HG03066 (cell line): ENCODE results near the gene NR2F2.

Experiments
- ATAC-seq: cut with Tn5 transposase; IDR thresholded peaks from one replicate; pipeline ENCODE4 v1.9.1; 2021; ENCODE audit warnings: low read depth; ENCODE audit not compliant: unreplicated experiment

Gene NR2F2

DNA sequence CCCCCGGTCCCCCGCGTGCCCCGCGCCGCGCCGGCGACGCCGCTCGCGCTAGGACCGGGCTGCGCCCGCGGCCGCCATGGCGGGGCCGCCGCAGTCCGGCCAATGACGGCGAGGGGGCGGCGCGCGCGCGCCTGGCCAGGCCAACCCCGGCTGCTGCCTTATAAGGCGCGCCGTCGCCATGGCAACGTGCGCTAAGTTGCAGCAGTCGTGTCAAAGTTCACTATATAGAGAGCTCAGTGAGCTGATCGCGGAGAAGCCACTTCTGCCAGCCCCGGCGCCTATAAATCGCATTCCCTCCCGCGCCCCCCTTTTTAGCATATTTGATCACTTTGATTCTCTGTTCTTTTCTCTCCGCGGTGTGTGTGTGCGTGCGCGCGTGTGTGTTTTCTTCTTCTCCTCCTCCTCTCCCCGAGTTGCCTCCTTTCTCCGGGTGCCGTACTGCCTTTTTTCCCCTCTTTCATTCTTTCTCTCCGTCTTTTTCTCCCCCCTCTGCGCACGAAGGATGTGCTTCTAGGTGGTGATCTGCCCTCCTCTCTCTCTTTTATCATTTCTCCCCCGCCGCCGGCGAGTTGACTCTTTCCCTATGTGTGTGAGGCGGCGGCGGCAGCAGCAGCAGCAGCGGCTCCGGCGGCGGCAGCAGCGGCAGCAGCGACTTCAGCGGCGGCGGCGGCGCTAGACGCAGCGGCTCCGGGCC lies at the start of gene NR2F2:
NR2F2 (plus strand) TSS at position 251 of the 694 bp plus-strand sequence. CDS start 1,406 bp downstream, outside the sequence.
- peak; percentile 50 for ATAC-seq

DNA sequence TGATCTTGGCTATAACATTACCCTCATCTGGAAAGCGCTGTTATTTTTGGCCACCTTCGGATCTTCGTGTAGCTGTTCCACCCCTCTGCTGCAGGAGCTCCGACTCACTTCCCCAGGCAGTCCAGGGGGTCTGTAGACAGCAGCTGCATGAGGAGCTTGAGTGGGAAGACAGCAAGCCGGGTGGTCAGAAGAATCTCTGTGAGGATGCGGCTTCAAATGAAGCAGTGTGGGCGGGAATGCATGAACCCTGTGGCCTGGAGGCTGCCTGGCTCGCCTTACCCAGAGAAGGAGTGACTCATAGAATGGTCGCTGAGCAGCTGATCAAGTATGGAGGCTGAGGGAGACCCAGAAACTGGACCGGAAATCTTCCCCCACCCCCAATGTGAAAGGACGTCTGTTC lies 45.2 kb upstream of the NR2F2 start:
- ATAC-seq = no peak

DNA sequence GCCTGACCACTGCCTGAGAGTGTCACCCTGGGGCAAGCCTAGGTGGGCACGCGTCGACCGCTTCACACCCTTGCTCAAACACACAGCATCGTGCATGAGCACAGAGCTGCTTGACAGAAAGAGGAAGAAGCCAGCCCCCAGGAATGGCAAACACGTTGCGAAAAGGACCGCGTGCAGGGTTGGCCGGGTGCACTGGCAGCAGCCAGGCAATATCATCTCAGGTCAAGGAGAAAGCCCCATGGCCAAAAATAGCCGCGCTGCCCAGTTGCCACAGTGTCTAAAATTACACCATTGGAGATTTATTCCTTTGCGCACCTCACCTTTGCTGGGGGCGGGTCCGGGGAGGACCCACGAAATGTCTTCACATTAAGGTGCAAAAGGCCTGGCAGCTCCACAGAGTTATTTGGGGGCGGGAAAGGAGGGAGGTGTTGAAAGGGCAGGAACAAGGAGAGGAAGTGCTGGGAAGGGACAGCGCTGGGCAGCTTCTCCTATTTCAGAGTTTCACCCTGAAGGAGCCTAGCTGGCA lies 44.7 kb upstream of the NR2F2 start:
- ATAC-seq = no peak

DNA sequence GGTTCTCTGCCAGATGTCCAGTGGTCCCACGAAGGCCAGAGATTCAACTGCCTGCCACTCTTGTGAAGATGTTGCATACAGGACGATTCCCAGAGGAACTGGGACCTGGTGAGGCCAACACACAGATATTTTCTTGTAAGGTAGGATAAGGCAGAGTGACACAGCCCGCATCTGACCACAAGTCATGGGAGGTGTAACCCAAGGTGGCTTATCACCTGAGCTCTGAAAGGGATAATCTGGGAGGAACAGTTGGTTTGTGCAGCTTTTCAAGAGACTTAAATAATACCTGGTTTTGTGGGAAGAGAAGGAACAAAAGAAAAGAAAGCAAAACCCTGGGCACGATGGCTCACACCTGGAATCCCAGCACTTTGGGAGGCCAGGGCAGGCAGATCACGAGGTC lies 39.8 kb upstream of the NR2F2 start:
- ATAC-seq = no peak

DNA sequence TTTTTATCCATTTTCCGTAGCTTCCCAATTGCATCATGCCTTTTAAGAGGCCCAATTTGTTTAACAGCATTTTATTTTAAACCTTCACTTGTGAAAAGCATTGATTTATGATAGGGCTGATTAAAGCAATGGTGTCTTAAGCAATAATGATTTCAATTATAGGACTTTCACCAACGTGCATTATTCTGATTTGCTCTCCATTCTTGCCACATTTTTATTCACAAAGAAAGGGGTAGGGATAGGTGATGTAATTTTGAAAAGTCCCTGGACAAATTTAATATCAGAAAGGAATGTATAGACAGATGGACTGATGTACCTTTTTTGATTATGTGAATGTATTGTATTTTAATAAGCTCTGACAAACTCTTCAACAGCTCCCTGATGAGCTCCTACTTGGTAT lies 37.9 kb upstream of the NR2F2 start:
- ATAC-seq = no peak

DNA sequence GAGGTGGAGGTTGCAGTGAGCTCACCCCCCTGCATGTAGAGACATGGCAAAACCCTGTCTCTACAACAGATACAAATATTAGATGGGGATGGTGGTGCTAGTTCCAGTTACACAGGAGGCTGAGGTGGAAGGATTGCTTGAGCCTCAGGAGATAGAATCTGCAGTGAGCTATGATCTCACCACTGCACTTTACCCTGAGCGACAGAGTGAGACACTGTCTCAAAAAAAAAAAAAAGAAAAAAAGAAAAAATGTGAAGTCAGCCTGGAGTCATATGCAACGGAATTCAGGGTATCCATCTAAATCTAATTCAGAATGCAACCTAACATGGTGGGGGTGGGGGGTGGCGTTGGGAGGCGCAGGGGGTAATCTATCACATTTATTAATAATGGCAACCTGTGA lies 37.1 kb upstream of the NR2F2 start:
- ATAC-seq = no peak

DNA sequence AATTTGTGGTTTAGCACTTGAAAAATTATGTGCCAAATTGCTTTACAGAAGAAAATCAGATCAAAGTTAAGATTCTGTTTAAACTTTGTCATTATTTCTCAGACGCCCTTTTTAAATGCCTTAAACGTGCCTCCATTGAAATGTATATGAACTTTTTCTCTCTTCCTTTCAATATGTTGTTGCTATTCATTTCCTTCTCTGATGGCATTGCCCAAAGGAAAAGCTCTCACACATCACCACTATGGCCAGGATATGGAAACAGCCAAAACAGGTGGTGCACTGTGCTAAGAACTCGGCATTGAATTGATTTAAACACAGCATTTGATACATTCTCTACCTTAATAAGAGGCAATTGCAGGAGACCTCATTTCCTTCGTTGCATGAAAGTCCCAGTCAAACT lies 35.7 kb upstream of the NR2F2 start:
- no peak for ATAC-seq

DNA sequence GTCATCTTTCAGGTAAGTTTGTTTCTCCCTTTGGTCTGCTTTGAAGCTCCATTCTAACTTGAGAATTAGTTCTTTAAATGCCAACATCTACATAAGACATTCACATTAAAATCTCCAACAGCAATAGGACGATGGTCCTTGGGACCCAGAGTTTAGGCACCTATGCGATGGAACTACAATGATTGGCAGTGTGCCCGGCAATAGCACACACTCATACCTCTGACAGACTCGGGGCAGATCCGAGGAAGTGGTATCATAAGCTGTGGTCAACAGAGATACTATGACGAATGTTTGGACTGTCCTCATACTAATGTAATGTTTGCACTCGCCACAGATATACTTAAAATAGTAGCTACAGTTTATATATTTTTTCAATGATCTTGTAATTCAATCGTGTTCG lies 34.2 kb upstream of the NR2F2 start:
- no peak for ATAC-seq

DNA sequence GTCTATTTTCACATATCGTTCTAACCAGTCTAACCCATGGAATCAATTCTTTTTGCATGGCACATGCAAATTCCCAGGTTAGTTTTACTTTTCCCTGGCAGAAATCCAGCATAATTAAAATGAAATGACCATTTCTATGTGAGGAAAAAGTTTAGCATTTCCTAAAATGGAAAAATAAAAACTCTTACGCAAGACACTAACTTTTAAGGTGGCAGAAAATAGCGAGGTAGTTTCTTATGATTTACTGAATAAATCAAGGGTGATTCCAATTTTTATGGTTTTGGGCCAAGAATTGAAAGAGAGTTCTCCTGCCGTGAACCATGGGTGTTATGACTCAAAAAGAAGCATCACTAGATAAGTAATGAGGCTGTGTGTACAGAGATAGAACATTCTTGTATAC lies 32.7 kb upstream of the NR2F2 start:
- ATAC-seq = no peak

DNA sequence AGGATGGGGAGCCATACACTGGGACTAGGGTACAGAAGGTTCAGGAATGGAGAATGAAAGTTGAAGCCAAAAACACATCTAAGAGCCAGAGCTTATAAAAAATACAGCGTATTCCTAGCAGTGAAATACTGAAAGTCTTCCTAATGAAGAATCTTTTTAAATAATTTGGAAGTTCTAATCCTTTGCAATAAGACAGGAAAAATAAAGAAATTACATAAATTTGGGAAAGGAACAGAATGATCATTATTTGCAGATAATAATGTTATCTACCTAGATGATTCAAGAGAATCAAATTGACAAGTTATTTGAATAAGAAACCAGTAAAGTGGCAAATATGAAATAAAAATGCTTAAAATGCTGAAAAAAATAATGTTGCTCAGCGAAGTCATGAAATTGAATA lies 32.3 kb upstream of the NR2F2 start:
- ATAC-seq = no peak

DNA sequence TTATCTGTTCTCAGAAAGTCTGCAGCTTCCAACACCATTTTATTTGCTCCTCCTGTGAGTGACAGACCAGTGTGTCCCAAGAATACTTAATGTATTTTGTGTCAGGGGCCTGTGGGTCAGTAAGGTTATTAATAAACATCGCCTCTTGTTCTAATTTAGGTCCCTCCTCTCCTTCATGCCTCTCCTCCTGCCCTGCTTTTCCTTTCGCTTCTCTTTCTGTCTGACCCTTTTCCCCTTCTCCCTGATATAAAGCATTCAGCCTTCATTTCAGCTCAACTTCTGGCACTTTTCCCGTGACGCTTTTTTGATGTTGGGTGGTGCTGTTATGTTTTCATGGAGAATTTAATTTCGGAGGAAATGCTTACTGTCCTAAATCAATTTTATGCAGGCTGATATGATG lies 29.7 kb upstream of the NR2F2 start:
- no peak for ATAC-seq

DNA sequence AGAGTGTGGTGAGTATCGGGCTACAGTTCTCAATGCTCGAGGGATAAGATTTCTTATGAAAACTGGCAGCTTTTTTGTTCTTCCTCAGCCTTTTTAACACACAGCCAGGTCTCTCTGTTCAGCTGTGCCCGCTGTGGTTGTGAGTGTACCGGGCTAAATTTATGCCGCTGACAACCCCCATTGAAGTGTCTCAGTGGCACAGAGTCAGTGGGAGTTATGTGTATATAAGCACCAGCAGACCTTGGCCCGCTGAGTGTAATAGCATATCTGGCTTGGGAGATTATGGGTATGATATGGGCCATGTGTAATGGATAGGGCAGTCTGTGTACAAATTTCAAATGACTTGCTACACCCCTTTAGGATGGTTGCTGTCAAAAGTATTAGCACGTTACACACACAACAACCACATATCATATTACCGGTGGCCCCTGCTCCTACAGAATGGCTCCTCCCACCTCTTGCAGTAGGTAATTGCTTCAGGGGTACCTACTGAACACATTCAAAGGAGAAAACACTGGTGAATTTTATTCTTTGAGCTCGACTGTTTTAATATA lies 26.9 kb upstream of the NR2F2 start:
- ATAC-seq = no peak

DNA sequence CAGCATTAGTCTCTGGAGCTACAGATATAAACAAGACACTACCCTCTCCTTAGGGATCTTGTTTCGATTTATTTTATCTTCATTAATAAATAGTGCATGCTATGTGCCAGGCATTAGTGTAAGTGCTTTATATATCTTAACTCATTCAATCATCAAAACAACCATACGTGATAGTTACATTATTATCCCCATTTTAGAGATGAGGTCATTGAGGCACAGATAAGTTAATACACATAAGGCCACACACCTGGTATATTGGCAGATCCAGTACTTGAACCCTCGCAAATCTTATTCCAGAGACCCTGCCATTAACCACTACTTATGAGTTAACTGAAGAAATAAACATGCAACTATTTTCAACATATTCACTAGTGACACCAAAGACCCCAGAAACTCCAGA lies 25.7 kb upstream of the NR2F2 start:
- ATAC-seq = no peak

DNA sequence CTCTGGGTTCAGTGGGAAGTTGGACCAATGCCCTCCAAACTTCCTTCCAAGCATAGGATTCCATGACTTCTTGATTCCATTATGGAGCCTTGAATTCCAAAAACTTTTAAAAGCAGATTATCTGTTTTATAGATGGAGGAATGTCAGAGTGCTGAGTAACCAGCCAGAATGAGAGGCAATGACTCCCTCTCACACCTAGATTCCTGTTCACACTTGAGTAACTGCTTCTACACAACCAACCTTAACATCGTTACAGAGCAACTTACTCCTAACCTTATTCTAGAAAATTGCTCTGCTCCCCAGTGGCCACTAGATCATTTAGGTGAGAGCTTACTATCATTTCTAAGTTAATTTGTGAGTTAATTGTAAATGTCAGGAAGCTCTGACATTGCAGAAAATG lies 24.2 kb upstream of the NR2F2 start:
- ATAC-seq = no peak

DNA sequence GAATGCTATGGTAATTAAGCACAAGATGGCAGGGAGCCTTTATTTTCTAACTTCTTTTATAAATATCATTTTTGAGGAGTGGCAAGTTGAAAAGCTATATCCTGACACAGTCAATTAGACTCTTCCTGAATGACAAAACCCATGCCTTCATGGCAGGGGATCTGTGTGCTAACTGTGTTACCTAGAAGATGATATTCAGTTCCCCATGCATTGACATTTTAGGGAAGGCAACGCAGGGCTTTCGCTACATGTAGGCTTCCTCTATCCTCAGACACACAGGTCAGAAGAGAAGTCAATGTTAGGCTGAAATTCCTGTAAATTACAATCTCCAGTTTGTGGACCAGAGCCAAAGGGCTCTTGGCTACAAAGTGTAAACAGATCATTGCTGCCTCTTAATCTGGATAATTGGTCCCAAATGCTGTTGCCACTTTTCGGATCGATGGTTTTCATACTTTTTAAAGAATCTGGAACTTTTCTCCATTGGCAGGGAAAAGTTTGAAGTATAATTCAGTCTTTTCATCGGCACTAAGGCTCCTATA lies 22.6 kb upstream of the NR2F2 start:
- no peak for ATAC-seq

DNA sequence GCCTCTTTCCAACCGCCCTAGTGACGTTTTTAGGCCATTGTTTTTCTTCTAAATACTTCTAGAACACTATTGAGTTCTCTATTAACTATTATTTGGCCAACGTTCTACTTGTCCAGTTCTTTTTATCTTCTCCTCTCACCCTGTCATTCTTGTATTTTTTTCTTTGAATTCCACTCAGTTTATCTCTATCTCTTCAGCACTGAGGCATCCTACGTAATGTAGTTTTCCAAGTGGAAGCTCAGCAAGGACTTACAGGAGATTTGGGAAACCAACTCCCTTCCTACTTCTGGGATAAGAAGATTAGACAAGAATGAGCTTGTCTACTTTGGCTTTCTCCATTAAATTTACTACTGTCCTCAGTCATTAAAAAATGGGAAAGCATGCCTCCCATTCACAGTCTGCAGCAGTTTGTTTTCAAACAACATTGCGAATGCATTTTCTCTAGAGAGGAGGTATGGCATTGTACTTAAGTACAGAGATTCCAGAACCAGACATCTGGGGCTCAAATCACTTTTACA lies 21.3 kb upstream of the NR2F2 start:
- no peak for ATAC-seq

DNA sequence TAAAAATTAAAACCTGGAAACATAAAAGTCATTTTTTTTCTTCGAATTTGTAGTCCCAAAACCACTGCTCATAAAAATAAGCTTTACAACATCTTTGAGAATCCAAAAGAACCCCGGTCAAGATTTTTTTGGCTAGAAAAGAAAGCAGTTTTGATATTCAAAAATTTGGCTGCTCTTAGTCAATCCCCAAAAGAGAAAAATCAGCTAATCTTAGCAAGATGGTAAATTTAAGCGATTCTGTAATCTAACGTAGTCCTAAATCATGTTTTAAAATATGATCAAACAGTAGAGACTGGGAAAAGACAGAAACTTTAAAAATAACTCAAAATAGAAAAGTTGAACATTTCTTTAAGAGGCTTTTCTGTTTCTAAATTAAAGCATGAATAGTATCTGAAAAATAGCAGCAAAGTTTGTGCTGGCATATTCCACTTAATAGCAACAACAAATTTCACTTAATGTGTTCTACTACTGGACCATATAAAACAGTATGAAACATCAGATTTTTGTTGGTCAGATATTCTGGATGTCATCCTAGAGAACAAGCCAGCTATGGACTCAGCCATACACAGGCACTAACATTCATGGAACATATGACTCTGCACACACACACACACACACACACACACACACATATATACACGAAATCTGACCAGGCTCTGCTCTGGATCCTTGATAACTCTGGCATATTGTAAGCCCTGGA lies 19.1 kb upstream of the NR2F2 start:
- ATAC-seq = no peak

DNA sequence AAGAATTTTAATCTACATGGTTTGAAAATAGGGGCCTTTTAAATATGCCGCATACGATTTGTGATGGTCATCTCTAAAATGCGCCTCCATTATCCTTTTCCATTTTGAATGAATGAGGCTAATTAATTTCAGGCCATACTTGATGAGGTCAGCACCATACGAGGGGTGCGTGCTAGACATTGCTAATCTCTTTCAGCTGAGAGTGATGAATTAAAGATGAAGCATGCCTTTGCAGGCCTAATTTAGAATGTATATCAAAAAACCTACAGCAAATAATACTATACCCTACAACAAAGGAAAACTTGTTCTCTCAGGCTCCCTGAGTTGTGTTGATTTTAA lies 18.6 kb upstream of the NR2F2 start:
- no peak for ATAC-seq

DNA sequence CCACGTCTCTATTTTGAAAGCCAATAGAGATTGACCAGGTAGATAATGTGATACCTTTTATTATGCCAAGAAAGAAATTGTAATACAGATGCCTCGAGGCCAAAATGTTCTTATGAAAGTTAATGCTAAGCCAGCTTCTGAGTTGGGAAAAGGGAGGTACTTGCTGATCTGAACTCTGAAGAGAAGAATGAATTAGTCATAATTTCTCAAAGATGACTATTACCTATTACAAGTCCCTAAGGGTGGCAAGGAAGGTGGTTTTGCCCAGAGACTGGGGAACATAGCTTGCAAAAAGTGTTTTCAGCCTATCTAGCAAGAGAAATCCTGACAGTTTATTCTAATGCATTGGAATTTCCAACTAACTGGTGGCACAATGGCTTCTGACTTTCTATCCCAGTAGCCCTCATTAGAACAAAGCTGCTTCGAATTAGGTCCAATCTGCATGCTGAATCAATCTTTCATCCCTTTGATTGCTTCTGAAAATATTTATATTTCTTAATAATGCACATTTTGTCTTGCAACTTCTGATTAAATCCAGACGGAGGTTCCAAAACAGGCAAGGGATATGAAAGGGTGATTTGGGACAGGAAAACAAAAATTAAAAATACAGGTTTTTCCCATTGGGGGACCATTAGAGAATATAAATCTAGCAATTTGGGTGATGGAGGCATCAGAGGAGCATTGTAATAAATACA lies 17.7 kb upstream of the NR2F2 start:
- no peak for ATAC-seq

DNA sequence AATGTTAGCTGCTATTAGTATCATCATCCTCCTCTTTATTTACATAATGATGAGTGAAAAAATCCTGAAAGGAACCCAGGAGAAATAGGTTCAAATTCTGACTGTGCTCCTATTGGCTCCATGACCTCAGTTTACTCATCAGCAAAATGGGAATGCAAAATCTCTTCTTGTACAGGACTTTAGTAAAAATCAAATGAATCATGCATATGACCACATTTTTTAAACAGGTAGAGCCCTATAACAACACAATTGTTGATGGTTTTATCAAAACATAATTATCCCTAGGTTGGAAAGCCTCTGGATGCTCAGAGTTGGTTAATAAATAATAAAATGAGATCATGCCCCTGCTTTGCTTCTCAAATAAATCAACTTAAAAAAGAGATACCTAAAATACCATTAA lies 16.0 kb upstream of the NR2F2 start:
- ATAC-seq = no peak

DNA sequence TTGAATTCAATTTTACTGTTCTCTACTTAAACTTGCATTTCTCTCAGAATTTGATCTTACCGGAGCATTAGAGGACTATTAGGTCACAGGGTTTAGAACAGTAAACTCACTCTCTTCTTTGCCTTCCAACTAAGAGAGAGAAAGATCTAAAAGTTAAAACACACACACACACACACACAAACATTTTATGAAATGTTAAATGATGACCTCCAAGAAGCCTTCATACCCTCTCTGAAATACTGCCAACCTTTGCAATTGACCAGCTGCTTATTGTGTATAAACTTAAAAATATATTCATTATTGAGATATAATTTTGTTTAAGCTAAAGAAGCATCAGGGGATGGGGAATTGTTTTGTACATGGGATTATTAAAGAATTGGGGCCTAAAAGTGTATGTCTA lies 15.5 kb upstream of the NR2F2 start:
- no peak for ATAC-seq
